GM12878 (cell line): Measurements from ENCODE around the gene RETN. TPM values are rescaled to one million over a fixed set of nuclear protein-coding genes. Genes with fewer than 3 reads are reported as not detected.

Experiments
- ATAC-seq: fragments of 200-7000 bp; cut with Tn5 transposase; 3 replicates; pipeline ENCODE4 v1.9.1; 2020; ENCODE audit warnings: mild to moderate bottlenecking, moderate library complexity
- BruUV-seq: library from RNA; stranded (reverse); fragments of 400-500 nt; replicated peaks from 2 replicates; lab custom pipeline; 2021; lab: Mats Ljungman, UMichigan
- CTCF ChIA-PET: fragments of 300-600 bp; sonication (Branson Sonifier 250); formaldehyde crosslinking; extraction: SDS; loops from one replicate; lab custom pipeline; 2021; ENCODE audit warnings: inconsistent platforms; lab: Yijun Ruan, JAX
- POLR2A ChIA-PET: fragments of 350-600 bp; formaldehyde crosslinking; extraction: SDS; loops from one replicate; lab custom pipeline; 2021; ENCODE audit warnings: inconsistent platforms; lab: Charles Lee
- RAD21 ChIA-PET: fragments of 300-600 bp; sonication (Branson Sonifier 250); formaldehyde crosslinking; loops from one replicate; lab custom pipeline; 2023; ENCODE audit warnings: antibody characterized with exemption; ENCODE audit not compliant: unreplicated experiment; lab: Charles Lee
- SMC1A ChIA-PET: fragments of 300-600 bp; sonication (Branson Sonifier 250); formaldehyde crosslinking; loops from one replicate; lab custom pipeline; 2023; ENCODE audit not compliant: unreplicated experiment, uncharacterized antibody; lab: Charles Lee
- DNase-seq: peaks from one replicate; pipeline ENCODE4 v3.0.0-alpha.2; 2011; ENCODE audit warnings: low read depth, low spot score
- FAIRE-seq: peaks from 3 replicates; lab custom pipeline; 2011; peaks lifted over from hg19 to GRCh38; lab: Jason Lieb, UNC
- H2AFZ ChIP-seq: 2 replicates; pipeline ENCODE4 v1.6.0; 2011; ENCODE audit warnings: low read depth, low read length, control low read depth; ENCODE audit not compliant: control insufficient read depth
- H3K27ac ChIP-seq: 2 replicates; pipeline ENCODE4 v1.5.1; 2011; ENCODE audit warnings: control low read depth; ENCODE audit not compliant: control insufficient read depth, insufficient read depth
- H3K27me3 ChIP-seq, 2 experiments: replicated peaks in 1 of 2; 2 replicates each; pipeline versions ENCODE4 v1.6.0 to v1.6.1; 2011; ENCODE audit warnings: low read length in 1 of 2; ENCODE audit not compliant: control insufficient read depth in 2 of 2, insufficient read depth in 2 of 2
- H3K36me3 ChIP-seq, 2 experiments: 2 replicates each; pipeline ENCODE4 v1.5.1; 2011; ENCODE audit warnings: low read length in 1 of 2; ENCODE audit not compliant: control insufficient read depth in 2 of 2, insufficient read depth in 2 of 2
- H3K4me1 ChIP-seq: 2 replicates; pipeline ENCODE4 v1.6.1; 2011; ENCODE audit warnings: mild to moderate bottlenecking, low read length, moderate library complexity, mixed read lengths; ENCODE audit not compliant: control insufficient read depth, insufficient read depth
- H3K4me2 ChIP-seq: 2 replicates; pipeline ENCODE4 v1.6.0; 2011; ENCODE audit warnings: control low read depth; ENCODE audit not compliant: control insufficient read depth, insufficient read depth
- H3K4me3 ChIP-seq: fragments of 200-600 bp; sonication (generic); 2 replicates; pipeline ENCODE4 v1.5.1; 2016
- H3K79me2 ChIP-seq: 2 replicates; pipeline ENCODE4 v1.6.0; 2011; ENCODE audit warnings: low read length; ENCODE audit not compliant: control insufficient read depth, insufficient read depth
- H3K9ac ChIP-seq: 2 replicates; pipeline ENCODE4 v1.8.0; 2011; ENCODE audit warnings: low read length, control low read depth, mixed read lengths; ENCODE audit not compliant: control insufficient read depth, insufficient read depth
- H3K9me3 ChIP-seq: replicated peaks from 3 replicates; pipeline ENCODE4 v1.5.1; 2011; ENCODE audit warnings: mild to moderate bottlenecking, low read length; ENCODE audit not compliant: control insufficient read depth, insufficient read depth
- H4K20me1 ChIP-seq: 2 replicates; pipeline ENCODE4 v1.6.0; 2011; ENCODE audit not compliant: control insufficient read depth, insufficient read depth
- GATAD2B ChIP-seq: fragments of 450-650 bp; conservative IDR thresholded peaks from 2 replicates; pipeline ENCODE4 v1.6.1; 2017; ENCODE audit warnings: low read depth, mild to moderate bottlenecking, moderate library complexity
- MYB ChIP-seq: fragments of 150-350 bp; IDR thresholded peaks from 2 replicates; pipeline ENCODE4 v1.6.1; 2014; ENCODE audit warnings: mild to moderate bottlenecking, low read depth, low read length, borderline replicate concordance
- NFIC ChIP-seq: IDR thresholded peaks from 2 replicates; pipeline ENCODE4 v1.6.1; 2012; ENCODE audit warnings: low read depth, mild to moderate bottlenecking, inconsistent platforms, low read length, moderate library complexity
- POLR2AphosphoS5 ChIP-seq: IDR thresholded peaks from 2 replicates; pipeline ENCODE4 v1.6.1; 2011; ENCODE audit warnings: mild to moderate bottlenecking, low read length, inconsistent platforms
- STAT1 ChIP-seq: fragments of 450-650 bp; conservative IDR thresholded peaks from 2 replicates; pipeline ENCODE4 v1.6.1; 2014; ENCODE audit warnings: antibody characterized with exemption, mild to moderate bottlenecking
- TCF7 ChIP-seq: IDR thresholded peaks from 2 replicates; pipeline ENCODE4 v1.6.1; 2014; ENCODE audit warnings: antibody characterized with exemption, borderline replicate concordance
- WGBS: methylation state at CpG from one replicate; pipeline ENCODE4 v1.1.6; 2016; ENCODE audit warnings: low lambda C conversion rate; ENCODE audit not compliant: insufficient replicate concordance, insufficient coverage; ENCODE audit errors: missing lambda C conversion rate; 5-methylcytosine and 5-hydroxymethylcytosine counted together
- in situ Hi-C: fragments of 300-500 bp; cut with MboI; formaldehyde crosslinking; loops from 9 replicates; pipeline ENCODE4 v1.14.3; 2018; ENCODE audit warnings: mixed read lengths
- intact Hi-C: fragments of 100-400 bp; cut with micrococcal nuclease; formaldehyde crosslinking; loops from one replicate; pipeline ENCODE4 v1.14.2; 2022; ENCODE audit not compliant: unreplicated experiment
- polyA plus RNA-seq, 11 experiments: library from polyadenylated mRNA; depleted of rRNA in 4 of 11; unstranded in 6 of 11; stranded (reverse) in 5 of 11; fragments of >200 nt; fragmentation: Nextera tagmentation in 4 of 11; fragmentation: Illumina TruSeq in 1 of 11; extraction: Ambion mirVana in 4 of 11; extraction: Trizol in 1 of 11; gene quantifications; 1 replicate in 1 of 11; 2 replicates in 10 of 11; pipeline versions ENCODE4 v1.2.1 to v1.2.3, GENCODE V29; 2011 to 2016; ENCODE audit warnings: inconsistent platforms in 2 of 11, missing spikeins in 2 of 11, low read depth in 1 of 11
- total RNA-seq, 4 experiments: library from RNA; depleted of rRNA in 3 of 4; stranded (reverse); fragments of >200 nt in 3 of 4; fragmentation: Illumina TruSeq in 1 of 4; extraction: Trizol in 1 of 4; gene quantifications; 2 replicates each; pipeline versions ENCODE4 v1.2.1 to v1.2.3, GENCODE V29; 2013 to 2021
- TF ChIP-seq, protein P1 (sequence below): fragments of 450-650 bp; IDR thresholded peaks from 2 replicates; pipeline ENCODE4 v1.6.1; 2018; ENCODE audit warnings: mild to moderate bottlenecking, low read depth, moderate library complexity; ENCODE audit not compliant: partially characterized antibody

RETN gene
- total and polyA plus RNA-seq, 10 of the 15 experiments (the other 5 are each of a cell fraction or from before 2014, with no cell fraction given): 0.26 TPM; not detected in 9

- TF ChIP-seq, protein P1, sequence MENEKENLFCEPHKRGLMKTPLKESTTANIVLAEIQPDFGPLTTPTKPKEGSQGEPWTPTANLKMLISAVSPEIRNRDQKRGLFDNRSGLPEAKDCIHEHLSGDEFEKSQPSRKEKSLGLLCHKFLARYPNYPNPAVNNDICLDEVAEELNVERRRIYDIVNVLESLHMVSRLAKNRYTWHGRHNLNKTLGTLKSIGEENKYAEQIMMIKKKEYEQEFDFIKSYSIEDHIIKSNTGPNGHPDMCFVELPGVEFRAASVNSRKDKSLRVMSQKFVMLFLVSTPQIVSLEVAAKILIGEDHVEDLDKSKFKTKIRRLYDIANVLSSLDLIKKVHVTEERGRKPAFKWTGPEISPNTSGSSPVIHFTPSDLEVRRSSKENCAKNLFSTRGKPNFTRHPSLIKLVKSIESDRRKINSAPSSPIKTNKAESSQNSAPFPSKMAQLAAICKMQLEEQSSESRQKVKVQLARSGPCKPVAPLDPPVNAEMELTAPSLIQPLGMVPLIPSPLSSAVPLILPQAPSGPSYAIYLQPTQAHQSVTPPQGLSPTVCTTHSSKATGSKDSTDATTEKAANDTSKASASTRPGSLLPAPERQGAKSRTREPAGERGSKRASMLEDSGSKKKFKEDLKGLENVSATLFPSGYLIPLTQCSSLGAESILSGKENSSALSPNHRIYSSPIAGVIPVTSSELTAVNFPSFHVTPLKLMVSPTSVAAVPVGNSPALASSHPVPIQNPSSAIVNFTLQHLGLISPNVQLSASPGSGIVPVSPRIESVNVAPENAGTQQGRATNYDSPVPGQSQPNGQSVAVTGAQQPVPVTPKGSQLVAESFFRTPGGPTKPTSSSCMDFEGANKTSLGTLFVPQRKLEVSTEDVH: no peak
- no peak for TF ChIP-seq GATAD2B
These were observed 18.3 kb downstream of the RETN start (continued) for GRCh38 chr19:7687177-7687576.

DNA sequence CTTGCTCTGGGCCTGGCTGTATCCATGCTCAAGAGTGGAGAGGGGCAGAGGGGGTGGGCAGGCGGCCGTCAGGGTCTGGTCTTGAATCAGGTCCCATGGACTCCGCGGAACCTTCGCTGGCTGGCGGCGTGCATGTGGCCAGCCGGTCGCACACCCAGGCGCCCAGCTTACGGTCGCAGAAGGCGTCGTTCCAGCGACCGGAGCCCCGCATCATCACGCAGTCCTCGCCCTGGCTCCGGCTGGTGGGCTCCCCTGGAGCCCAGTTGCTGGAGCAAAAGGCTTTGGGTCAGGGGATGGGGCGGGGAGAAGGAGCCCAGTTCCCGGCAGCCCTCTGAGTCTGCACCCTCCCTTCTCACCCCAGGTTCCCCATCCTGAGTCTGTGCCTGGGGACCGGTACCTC is 20.3 kb downstream of the RETN start:
- no peak for ATAC-seq
- Histone ChIP-seq H3K9ac (no peak overlapping the region), H2AFZ (no peak overlapping the region), H3K4me3 (no peak overlapping the region), H3K9me3 (peaks cover 5% of the 10 kb centered on the region; the same call in 1 of the 3 replicates), H3K27me3 (no peaks in the 10 kb centered on the region), H4K20me1 (peaks cover 2% of the 10 kb centered on the region; the same call in 1 of the 2 replicates)
- FAIRE-seq: no peak
- BruUV-seq: no TSS peak
- intact Hi-C loops (loop anchor here (10.0 kb wide), 1 partner anchor 216 kb away; the partner anchor contains the start of gene MAP2K7), in situ Hi-C loops (no loop called here)
- RAD21 ChIA-PET: no interaction called here
- POLR2A ChIA-PET: no interaction called here
- no peak for DNase-seq
- CTCF ChIA-PET: no interaction called here
- TF ChIP-seq POLR2AphosphoS5 (peak; percentile 45; the same call in 1 of the 2 replicates), TCF7 (no peak), GATAD2B (no peak), MYB (no peak), NFIC (no peak), STAT1 (no peak)
- TF ChIP-seq, all 136 proteins: peak for 1
- Histone ChIP-seq H3K4me1 (peaks cover 17% of the 10 kb centered on the region), H3K36me3 (peaks cover 11 to 27% of the 10 kb centered on the region in 2 experiments; a peak in 3 of 4 replicates), H3K79me2 (peaks cover 35% of the 10 kb centered on the region), H3K4me2 (no peak overlapping the region), H3K27ac (no peak overlapping the region)
- WGBS: 84% methylated on average over 23 of the region's 23 CpGs
- SMC1A ChIA-PET: no interaction called here
